Stomach (tissue), 9 donors: ENCODE results near the gene ATP8A2. TPM values are rescaled to one million over a fixed set of nuclear protein-coding genes. Genes with fewer than 3 reads are reported as not detected.
A peak's percentile ranks its signal among the peaks of the same experiment; 100 is the strongest.

Experiments used
- DNase-seq, 2 donors: peaks; one replicate each; pipeline versions ENCODE4 v3.0.0 to v3.0.0-alpha.2; 2013 to 2019
- H3K27ac ChIP-seq, 5 donors: fragments of 200-600 bp in 4 of 5; sonication (generic) in 4 of 5; one replicate each; pipeline ENCODE4 v1.5.1; 2013 to 2019; ENCODE audit warnings: mild to moderate bottlenecking in 1 of 5, moderate library complexity in 1 of 5
- H3K27me3 ChIP-seq, 3 donors: fragments of 200-600 bp; sonication (generic); one replicate each; pipeline ENCODE4 v1.5.1; 2017 to 2019; ENCODE audit warnings: mixed run types in 1 of 3
- H3K36me3 ChIP-seq, 4 donors: fragments of 200-600 bp; sonication (generic); 1 replicate in 3 of 4; 2 replicates in 1 of 4; pipeline ENCODE4 v1.5.1; 2016 to 2019
- H3K4me1 ChIP-seq, 4 donors: fragments of 200-600 bp; sonication (generic); one replicate each; pipeline ENCODE4 v1.5.1; 2016 to 2019
- H3K4me3 ChIP-seq, 4 donors: fragments of 200-600 bp; sonication (generic) in 3 of 4; one replicate each; pipeline ENCODE4 v1.5.1; 2016 to 2019; ENCODE audit warnings: mild to moderate bottlenecking in 1 of 4
- H3K9me3 ChIP-seq, 4 donors: fragments of 200-600 bp; sonication (generic); one replicate each; pipeline ENCODE4 v1.5.1; 2016 to 2019
- CTCF ChIP-seq, 7 experiments: fragments of 450-650 bp in 4 of 7; fragments of 200-600 bp in 3 of 7; sonication (generic) in 3 of 7; IDR thresholded peaks; one replicate each; pipeline ENCODE4 v1.5.1; 2016 to 2019; ENCODE audit warnings: antibody characterized with exemption in 7 of 7, control low read depth in 2 of 7, mild to moderate bottlenecking in 1 of 7
- EP300 ChIP-seq: sonication (generic); formaldehyde crosslinking; IDR thresholded peaks from one replicate; pipeline ENCODE4 v1.6.1; 2017; ENCODE audit warnings: antibody characterized with exemption
- POLR2A ChIP-seq, 4 donors: fragments of 450-650 bp; IDR thresholded peaks; one replicate each; pipeline ENCODE4 v1.6.1; 2016; ENCODE audit warnings: antibody characterized with exemption in 4 of 4, control low read depth in 2 of 4, mild to moderate bottlenecking in 1 of 4, moderate library complexity in 1 of 4
- POLR2AphosphoS5 ChIP-seq, 3 donors: sonication (generic); formaldehyde crosslinking; IDR thresholded peaks; one replicate each; pipeline ENCODE4 v1.6.1; 2016; ENCODE audit warnings: antibody characterized with exemption in 3 of 3
- WGBS, 5 donors: extraction: QIAGEN DNeasy Blood & Tissue Kit in 3 of 5; methylation state at CpG; one replicate each; pipeline versions ENCODE4 v1.1.5 to v1.1.7; 2013 to 2018; 5-methylcytosine and 5-hydroxymethylcytosine counted together
- intact Hi-C: fragments of 100-400 bp; cut with DNase I; formaldehyde crosslinking; loops from one replicate; pipeline ENCODE4 v1.15.1; 2023; ENCODE audit warnings: low total_unique reads
- polyA plus RNA-seq, 3 donors: library from polyadenylated mRNA; stranded (reverse); fragments of 200-250 nt; gene quantifications; one replicate each; pipeline ENCODE4 v1.2.3, GENCODE V29; 2013
- total RNA-seq, 5 donors: library from RNA; depleted of rRNA; stranded (reverse); fragments of >200 nt; gene quantifications; one replicate each; pipeline versions ENCODE4 v1.1.0 to v1.2.3, GENCODE V29; 2014 to 2016
- donor health status: healthy with polysubstance abuse.
- donor health status: Bipolar disorder and iron deficiency.
- donor health status: healthy.

The ATP8A2 gene
- total and polyA plus RNA-seq, 8 donors = 0.12 to 3.5 (median 0.20) TPM; not detected in 3

- no peaks in the 10 kb centered on the region for H3K27me3 ChIP-seq
- no peaks in the 10 kb centered on the region for H3K36me3 ChIP-seq
- TF ChIP-seq CTCF (IDR thresholded peaks at IDR 0.05) = no peak
- TF ChIP-seq POLR2AphosphoS5 (IDR thresholded peaks at IDR 0.05) = no peak
- no peak for TF ChIP-seq EP300
- no peak for TF ChIP-seq POLR2A (IDR thresholded peaks at IDR 0.05)
- intact Hi-C loops = no loop called here
- no peak for DNase-seq
- no peaks in the 10 kb centered on the region for H3K4me1 ChIP-seq
- H3K4me3 ChIP-seq = no peak overlapping the region
- no peak overlapping the region for H3K27ac ChIP-seq
- H3K9me3 ChIP-seq = no peaks in the 10 kb centered on the region
Observed at GRCh38 chr13:25910991-25911419, 539.2 kb downstream of the ATP8A2 start.

GRCh38 chr13:25912961-25913360, 541.2 kb downstream of the ATP8A2 start:
- WGBS, 5 donors = 87 to 92% (median 90%) methylated on average over 4 of the region's 4 CpGs
- no peak for TF ChIP-seq CTCF (IDR thresholded peaks at IDR 0.05)
- no peak for TF ChIP-seq POLR2AphosphoS5 (IDR thresholded peaks at IDR 0.05)
- TF ChIP-seq POLR2A (IDR thresholded peaks at IDR 0.05) = no peak
- TF ChIP-seq EP300 = no peak
- Histone ChIP-seq H3K4me3 (no peak overlapping the region), H3K9me3 (no peaks in the 10 kb centered on the region), H3K36me3 (no peaks in the 10 kb centered on the region), H3K4me1 (no peaks in the 10 kb centered on the region), H3K27ac (no peak overlapping the region), H3K27me3 (no peaks in the 10 kb centered on the region)
- intact Hi-C loops = no loop called here
- DNase-seq = no peak

DNA sequence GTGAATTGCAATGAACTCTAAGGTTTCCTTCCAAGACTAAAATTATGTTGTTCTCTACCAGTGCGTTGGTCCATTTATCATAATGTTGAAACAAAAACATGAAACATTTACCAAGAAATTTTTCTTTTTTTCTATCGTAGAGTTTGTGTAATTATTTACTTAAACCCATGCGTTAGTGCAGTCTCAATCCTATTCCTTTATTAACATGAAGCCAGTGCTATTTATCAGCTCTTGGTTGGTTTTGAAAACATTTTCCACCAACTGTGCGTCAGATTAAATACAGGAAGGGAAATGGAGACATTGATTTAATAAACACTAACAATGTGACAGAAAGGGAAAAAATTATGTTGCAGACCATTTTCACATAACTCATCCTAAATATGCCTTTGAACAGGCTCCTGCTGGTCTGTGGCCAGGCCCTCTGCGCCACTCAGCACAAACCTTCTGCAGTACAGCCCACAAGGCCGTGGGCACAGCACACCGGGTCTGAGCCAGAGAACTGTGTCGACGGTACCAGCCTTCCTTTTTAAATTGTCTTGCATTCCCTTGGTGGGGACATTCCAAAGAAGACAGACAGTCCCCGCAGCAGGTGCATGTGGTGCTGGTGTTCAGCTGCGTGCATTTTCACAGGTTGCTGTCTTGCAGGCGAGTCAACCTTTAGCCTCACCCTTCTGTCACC, 544.2 kb downstream of the ATP8A2 start:
- H3K36me3 ChIP-seq = no peaks in the 10 kb centered on the region
- TF ChIP-seq POLR2AphosphoS5 (IDR thresholded peaks at IDR 0.05) (no peak), EP300 (no peak), POLR2A (IDR thresholded peaks at IDR 0.05) (no peak), CTCF (IDR thresholded peaks at IDR 0.05) (no peak)
- intact Hi-C loops = no loop called here
- no peak overlapping the region for H3K4me3 ChIP-seq
- H3K4me1 ChIP-seq = no peaks in the 10 kb centered on the region
- 64 to 73% (median 67%) methylated on average over 12 of the region's 12 CpGs for WGBS, 5 donors
- H3K9me3 ChIP-seq = no peaks in the 10 kb centered on the region
- no peaks in the 10 kb centered on the region for H3K27me3 ChIP-seq
- DNase-seq = peak in 1 of 2 donors; percentile 39
- no peak overlapping the region for H3K27ac ChIP-seq

DNA sequence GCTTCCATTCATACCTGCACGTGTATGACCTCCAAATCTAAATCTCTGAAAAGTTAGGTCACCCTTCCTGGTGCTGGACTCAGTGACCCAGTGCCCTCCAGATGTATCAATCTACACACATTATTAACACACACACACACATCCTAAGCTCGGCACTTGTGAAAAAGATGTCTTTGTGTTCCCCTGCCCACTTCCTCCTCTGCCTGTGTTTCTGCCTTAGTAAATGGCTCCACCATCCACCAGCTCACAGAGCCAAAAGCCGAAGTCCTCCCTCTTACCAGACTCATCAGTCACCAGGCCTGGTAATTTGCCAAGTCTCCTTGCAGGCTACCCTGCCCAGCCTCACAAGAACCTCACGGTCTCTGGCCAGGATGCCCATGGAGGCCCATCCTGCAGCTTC, 548.5 kb downstream of the ATP8A2 start:
- intact Hi-C loops = no loop called here
- H3K27me3 ChIP-seq = no peaks in the 10 kb centered on the region
- no peak overlapping the region for H3K4me3 ChIP-seq
- no peak for DNase-seq
- H3K27ac ChIP-seq = no peak overlapping the region
- H3K4me1 ChIP-seq = no peaks in the 10 kb centered on the region
- TF ChIP-seq POLR2AphosphoS5 (IDR thresholded peaks at IDR 0.05) = no peak
- TF ChIP-seq POLR2A (IDR thresholded peaks at IDR 0.05) = no peak
- no peaks in the 10 kb centered on the region for H3K36me3 ChIP-seq
- no peaks in the 10 kb centered on the region for H3K9me3 ChIP-seq
- 73 to 91% (median 87%) methylated on average over 4 of the region's 4 CpGs for WGBS, 5 donors

DNA sequence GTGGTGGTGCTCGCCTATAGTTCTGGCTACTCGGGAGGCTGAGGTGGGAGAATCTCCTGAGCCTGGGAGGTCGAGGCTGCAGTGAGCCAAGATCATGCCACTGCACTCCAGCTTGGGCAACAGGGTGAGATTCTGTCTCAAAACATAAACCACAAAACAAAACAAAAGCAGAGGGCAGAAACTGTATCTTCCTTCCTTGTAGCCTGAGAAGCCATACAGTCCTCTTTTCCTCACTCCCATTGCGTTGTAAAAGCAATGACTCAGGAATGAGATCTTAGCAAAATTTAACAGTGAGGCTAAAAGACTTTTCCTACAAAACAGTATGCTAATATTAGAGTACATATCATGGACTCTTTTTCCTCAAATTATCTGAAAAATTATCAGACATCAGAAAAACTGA, 549.2 kb downstream of the ATP8A2 start:
- H3K9me3 ChIP-seq = no peaks in the 10 kb centered on the region

More for the DNA sequence above, 549.2 kb downstream of the ATP8A2 start:
- Histone ChIP-seq H3K27ac (no peak overlapping the region), H3K27me3 (no peaks in the 10 kb centered on the region), H3K4me3 (no peak overlapping the region), H3K4me1 (no peaks in the 10 kb centered on the region), H3K36me3 (no peaks in the 10 kb centered on the region)
- WGBS, 5 donors = 80 to 96% (median 92%) methylated on average over 4 of the region's 4 CpGs
- no peak for TF ChIP-seq EP300
- TF ChIP-seq POLR2A (IDR thresholded peaks at IDR 0.05) = no peak
- TF ChIP-seq POLR2AphosphoS5 (IDR thresholded peaks at IDR 0.05) = no peak
- no peak for TF ChIP-seq CTCF (IDR thresholded peaks at IDR 0.05)
- DNase-seq = no peak
- intact Hi-C loops = no loop called here
